BLaER1 (cell line): Measurements from ENCODE around the gene C5.
"Not testable (repeated sequence)": the region's sequence is repeated elsewhere in the genome, so short reads cannot be mapped to it uniquely, and the experiment has no call there.

Source experiments
- H3K27ac ChIP-seq: shearing (Covaris generic); formaldehyde crosslinking; 2 replicates; pipeline ENCODE4 v1.8.1; 2022
- H3K27me3 ChIP-seq: shearing (Covaris generic); formaldehyde crosslinking; 2 replicates; pipeline ENCODE4 v1.8.1; 2022
- H3K36me3 ChIP-seq: shearing (Covaris generic); formaldehyde crosslinking; 2 replicates; pipeline ENCODE4 v1.8.1; 2022
- H3K4me1 ChIP-seq: shearing (Covaris generic); formaldehyde crosslinking; 2 replicates; pipeline ENCODE4 v1.8.1; 2022
- H3K4me2 ChIP-seq: shearing (Covaris generic); formaldehyde crosslinking; 2 replicates; pipeline ENCODE4 v1.8.1; 2022
- H3K4me3 ChIP-seq: shearing (Covaris generic); formaldehyde crosslinking; 2 replicates; pipeline ENCODE4 v1.8.1; 2022
- H3K9ac ChIP-seq: shearing (Covaris generic); formaldehyde crosslinking; 2 replicates; pipeline ENCODE4 v1.8.1; 2022
- H3K9me3 ChIP-seq: shearing (Covaris generic); formaldehyde crosslinking; 2 replicates; pipeline ENCODE4 v1.8.1; 2022
- H4K20me1 ChIP-seq: shearing (Covaris generic); formaldehyde crosslinking; 2 replicates; pipeline ENCODE4 v1.8.1; 2022
- Cebpa-rat ChIP-seq: shearing (Covaris generic); IDR thresholded peaks from 2 replicates; pipeline ENCODE4 v1.8.1; 2022

C5 gene

GRCh38 chr9:120983259-120983837, 66.7 kb downstream of the C5 start:
- Histone ChIP-seq H3K27ac (no peak overlapping the region), H3K36me3 (no peaks in the 10 kb centered on the region), H3K4me2 (no peak overlapping the region), H3K4me3 (no peak overlapping the region), H3K9ac (no peak overlapping the region), H3K9me3 (no peaks in the 10 kb centered on the region), H4K20me1 (no peaks in the 10 kb centered on the region), H3K27me3 (no peaks in the 10 kb centered on the region), H3K4me1 (no peaks in the 10 kb centered on the region)
- TF ChIP-seq Cebpa-rat: no peak

- no peak for TF ChIP-seq Cebpa-rat
- Histone ChIP-seq H3K9ac (no peak overlapping the region), H3K9me3 (no peaks in the 10 kb centered on the region), H3K27me3 (no peaks in the 10 kb centered on the region), H3K4me3 (no peak overlapping the region), H4K20me1 (no peaks in the 10 kb centered on the region), H3K4me2 (no peak overlapping the region), H3K4me1 (no peaks in the 10 kb centered on the region), H3K27ac (no peak overlapping the region), H3K36me3 (no peaks in the 10 kb centered on the region)
Measured at GRCh38 chr9:120982836-120983235, 67.2 kb downstream of the C5 start.

- Histone ChIP-seq H3K27ac (no peak overlapping the region), H3K36me3 (no peaks in the 10 kb centered on the region), H3K4me3 (no peak overlapping the region), H3K4me2 (no peak overlapping the region), H4K20me1 (no peaks in the 10 kb centered on the region), H3K4me1 (no peaks in the 10 kb centered on the region), H3K27me3 (no peaks in the 10 kb centered on the region), H3K9me3 (no peaks in the 10 kb centered on the region), H3K9ac (no peak overlapping the region)
- no peak for TF ChIP-seq Cebpa-rat
Measured at GRCh38 chr9:120980951-120981350, 69.1 kb downstream of the C5 start.

- Histone ChIP-seq H3K9me3 (no peaks in the 10 kb centered on the region), H3K4me1 (peaks cover 6% of the 10 kb centered on the region), H4K20me1 (no peaks in the 10 kb centered on the region), H3K27ac (no peak overlapping the region), H3K4me2 (no peak overlapping the region), H3K36me3 (no peaks in the 10 kb centered on the region), H3K9ac (no peak overlapping the region), H3K4me3 (no peak overlapping the region), H3K27me3 (no peaks in the 10 kb centered on the region)
- TF ChIP-seq Cebpa-rat: no peak
Measured at GRCh38 chr9:120979797-120980196, 70.3 kb downstream of the C5 start.

- TF ChIP-seq Cebpa-rat: no peak
- no peaks in the 10 kb centered on the region for H3K36me3 ChIP-seq
- no peaks in the 10 kb centered on the region for H3K27me3 ChIP-seq
- H3K4me1 ChIP-seq: peaks cover 9% of the 10 kb centered on the region
- no peaks in the 10 kb centered on the region for H3K9me3 ChIP-seq
- H3K4me2 ChIP-seq: no peak overlapping the region
- H3K27ac ChIP-seq: no peak overlapping the region
- no peak overlapping the region for H3K9ac ChIP-seq
- H4K20me1 ChIP-seq: no peaks in the 10 kb centered on the region
- no peak overlapping the region for H3K4me3 ChIP-seq
Measured at GRCh38 chr9:120978987-120979386, 71.1 kb downstream of the C5 start.

GRCh38 chr9:120977321-120977720, 72.8 kb downstream of the C5 start:
- no peaks in the 10 kb centered on the region for H3K27me3 ChIP-seq
- no peak for TF ChIP-seq Cebpa-rat
- H3K4me2 ChIP-seq: no peak overlapping the region
- H3K9me3 ChIP-seq: no peaks in the 10 kb centered on the region
- H4K20me1 ChIP-seq: no peaks in the 10 kb centered on the region
- H3K4me1 ChIP-seq: peaks cover 9% of the 10 kb centered on the region
- H3K4me3 ChIP-seq: no peak overlapping the region
- H3K27ac ChIP-seq: no peak overlapping the region
- H3K9ac ChIP-seq: no peak overlapping the region
- no peaks in the 10 kb centered on the region for H3K36me3 ChIP-seq

- peaks cover 9% of the 10 kb centered on the region for H3K4me1 ChIP-seq
- H3K4me3 ChIP-seq: no peak overlapping the region
- no peaks in the 10 kb centered on the region for H3K9me3 ChIP-seq
- no peak for TF ChIP-seq Cebpa-rat
- H3K9ac ChIP-seq: no peak overlapping the region
- H3K27me3 ChIP-seq: no peaks in the 10 kb centered on the region
- no peaks in the 10 kb centered on the region for H3K36me3 ChIP-seq
- peak overlapping the region; percentile 37 for H3K4me2 ChIP-seq
- H3K27ac ChIP-seq: no peak overlapping the region
- H4K20me1 ChIP-seq: no peaks in the 10 kb centered on the region
Measured at GRCh38 chr9:120974921-120975320, 75.2 kb downstream of the C5 start.

- Histone ChIP-seq H3K4me2 (no peak overlapping the region), H3K36me3 (no peaks in the 10 kb centered on the region), H3K27ac (no peak overlapping the region), H4K20me1 (no peaks in the 10 kb centered on the region), H3K27me3 (no peaks in the 10 kb centered on the region), H3K9me3 (no peaks in the 10 kb centered on the region), H3K4me3 (no peak overlapping the region), H3K4me1 (peaks cover 9% of the 10 kb centered on the region), H3K9ac (no peak overlapping the region)
- no peak for TF ChIP-seq Cebpa-rat
Measured at GRCh38 chr9:120974181-120974580, 75.9 kb downstream of the C5 start.

GRCh38 chr9:120971938-120972337, 78.1 kb downstream of the C5 start:
- Histone ChIP-seq H3K4me2 (no peak overlapping the region), H3K27ac (no peak overlapping the region), H3K4me1 (peaks cover 9% of the 10 kb centered on the region), H3K27me3 (no peaks in the 10 kb centered on the region), H3K4me3 (no peak overlapping the region), H3K36me3 (no peaks in the 10 kb centered on the region), H4K20me1 (no peaks in the 10 kb centered on the region), H3K9me3 (no peaks in the 10 kb centered on the region), H3K9ac (no peak overlapping the region)
- no peak for TF ChIP-seq Cebpa-rat

- not testable (repeated sequence) for H3K27ac ChIP-seq
Measured at GRCh38 chr9:120971471-120971870, 78.6 kb downstream of the C5 start.

GRCh38 chr9:120970244-120970643, 79.8 kb downstream of the C5 start:
- no peaks in the 10 kb centered on the region for H3K36me3 ChIP-seq
- H3K4me2 ChIP-seq: no peak overlapping the region
- H3K4me1 ChIP-seq: peaks cover 7% of the 10 kb centered on the region
- H3K9ac ChIP-seq: no peak overlapping the region
- H4K20me1 ChIP-seq: no peaks in the 10 kb centered on the region
- H3K9me3 ChIP-seq: no peaks in the 10 kb centered on the region
- no peak for TF ChIP-seq Cebpa-rat
- H3K4me3 ChIP-seq: no peak overlapping the region
- no peaks in the 10 kb centered on the region for H3K27me3 ChIP-seq
- no peak overlapping the region for H3K27ac ChIP-seq

More at GRCh38 chr9:120971471-120971870, 78.6 kb downstream of the C5 start:
- not testable (repeated sequence) for H4K20me1 ChIP-seq, H3K9me3 ChIP-seq, H3K36me3 ChIP-seq, H3K4me1 ChIP-seq, H3K9ac ChIP-seq, H3K4me2 ChIP-seq, H3K27me3 ChIP-seq, H3K4me3 ChIP-seq
